Lower lobe of right lung (tissue), 2 donors: Measurements from ENCODE around the gene SCRT2. TPM values are rescaled to one million over a fixed set of nuclear protein-coding genes. Genes with fewer than 3 reads are reported as not detected.
A peak's percentile ranks its signal among the peaks of the same experiment; 100 is the strongest.
"Not testable (repeated sequence)": the region's sequence is repeated elsewhere in the genome, so short reads cannot be mapped to it uniquely, and the experiment has no call there.

Source experiments
- ATAC-seq, 2 donors: fragments of 200-7000 bp; cut with Tn5 transposase; one replicate each; pipeline ENCODE4 v1.9.1; 2020 to 2022; ENCODE audit warnings: mild to moderate bottlenecking in 2 of 2, moderate library complexity in 2 of 2
- DNase-seq: peaks from one replicate; pipeline ENCODE4 v3.0.0-alpha.2; 2020
- H3K27ac ChIP-seq: fragments of 200-600 bp; one replicate; pipeline ENCODE4 v1.8.0; 2022
- H3K27me3 ChIP-seq: fragments of 200-600 bp; one replicate; pipeline ENCODE4 v1.8.0; 2022; ENCODE audit warnings: low read depth
- H3K36me3 ChIP-seq: fragments of 200-600 bp; one replicate; pipeline ENCODE4 v1.8.0; 2022; ENCODE audit warnings: mild to moderate bottlenecking
- H3K4me1 ChIP-seq: fragments of 200-600 bp; one replicate; pipeline ENCODE4 v1.8.0; 2022
- H3K4me3 ChIP-seq: fragments of 200-600 bp; one replicate; pipeline ENCODE4 v1.8.0; 2022; ENCODE audit warnings: mild to moderate bottlenecking
- H3K9me3 ChIP-seq: fragments of 200-600 bp; one replicate; pipeline ENCODE4 v1.8.0; 2022
- CTCF ChIP-seq: fragments of 200-600 bp; IDR thresholded peaks from one replicate; pipeline ENCODE4 v1.8.0; 2022; ENCODE audit warnings: antibody characterized with exemption, mild to moderate bottlenecking
- intact Hi-C: fragments of 100-400 bp; cut with DNase I; formaldehyde crosslinking; loops from one replicate; pipeline ENCODE4 v1.11.0; 2022
- long read RNA-seq: library from polyadenylated mRNA; unstranded; transcript quantifications from one replicate; pipeline ENCODE4 v2.0.0, GENCODE V29; 2021
- total RNA-seq: library from RNA; stranded (reverse); fragmentation: NEBNext Ultra II Directional; extraction: Animal tissue kit (Norgen Biotek cat#: 25700); gene quantifications from one replicate; pipeline ENCODE4 v1.2.1, GENCODE V29; 2021
- donor health status: DM: no; HTN: yes; CAD: no; lungs with severe emphysema.

The SCRT2 gene
- not detected for total RNA-seq
- long read RNA-seq, result 0 reads

DNA sequence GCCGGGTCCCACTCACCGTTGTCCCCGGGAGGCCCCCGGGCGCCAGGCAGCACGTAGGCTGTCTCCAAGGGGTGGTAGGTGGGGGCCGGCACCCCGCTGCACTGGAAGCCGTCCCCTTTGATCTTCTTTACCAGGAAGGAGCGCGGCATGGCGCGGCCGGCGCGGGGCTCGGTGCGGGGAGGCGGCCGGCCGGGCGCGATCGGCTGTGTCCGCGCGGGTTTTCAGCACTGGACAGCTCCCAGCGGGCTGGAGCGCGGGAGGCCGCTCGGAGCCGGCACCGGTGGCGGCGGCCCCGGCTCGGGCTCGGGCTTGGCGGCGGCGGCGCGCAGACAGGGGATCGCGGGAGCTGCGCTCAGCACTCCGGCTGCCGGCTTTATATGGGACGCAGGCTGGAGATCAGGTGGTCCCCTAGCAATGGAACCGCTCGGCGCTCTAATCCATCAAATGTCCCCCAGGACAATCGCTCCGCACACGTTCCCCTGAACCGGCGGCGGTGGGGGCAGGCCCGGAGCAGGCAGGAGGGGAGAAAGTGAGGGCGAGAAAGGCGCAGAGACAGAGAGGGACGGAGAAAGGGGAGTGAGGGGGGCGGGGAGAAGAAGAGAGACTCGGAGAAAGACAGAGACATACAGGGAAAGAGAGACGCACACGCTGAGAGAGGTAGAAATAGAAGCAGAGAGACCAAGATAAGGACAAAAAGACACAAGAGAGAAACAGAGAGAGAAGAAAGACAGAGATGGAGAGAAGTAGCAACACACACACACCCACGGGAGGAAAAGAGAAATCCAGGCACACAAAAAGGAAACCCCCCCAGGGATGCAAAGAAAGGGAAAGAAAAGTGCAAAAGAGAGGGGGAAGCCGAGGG, at the start of gene SCRT2:
SCRT2 (minus strand) TSS at position 350 of the 862 bp plus-strand sequence; CDS start at position 149, 201 bp downstream.
- no peaks in the 10 kb centered on the region for H3K36me3 ChIP-seq
- DNase-seq (peak; percentile 81), ATAC-seq (peak; percentile 94 to 96)
- no peaks in the 10 kb centered on the region for H3K9me3 ChIP-seq
- no peak within 1 kb of the TSS for H3K27ac ChIP-seq
- TF ChIP-seq CTCF, result no peak
- peaks cover 82% of the 10 kb centered on the region for H3K27me3 ChIP-seq
- H3K4me1 ChIP-seq, result peaks cover 18% of the 10 kb centered on the region
- no peak within 1 kb of the TSS for H3K4me3 ChIP-seq
- intact Hi-C loops, result no loop called here

GRCh38 chr20:724797-725196, 49.2 kb upstream of the SCRT2 start:
- Histone ChIP-seq H3K27me3 (peaks cover 72% of the 10 kb centered on the region), H3K4me1 (peaks cover 15% of the 10 kb centered on the region)
- DNase-seq, H3K9me3 ChIP-seq, H3K4me3 ChIP-seq, ATAC-seq, H3K36me3 ChIP-seq, H3K27ac ChIP-seq, intact Hi-C loops: not testable (repeated sequence)

DNA sequence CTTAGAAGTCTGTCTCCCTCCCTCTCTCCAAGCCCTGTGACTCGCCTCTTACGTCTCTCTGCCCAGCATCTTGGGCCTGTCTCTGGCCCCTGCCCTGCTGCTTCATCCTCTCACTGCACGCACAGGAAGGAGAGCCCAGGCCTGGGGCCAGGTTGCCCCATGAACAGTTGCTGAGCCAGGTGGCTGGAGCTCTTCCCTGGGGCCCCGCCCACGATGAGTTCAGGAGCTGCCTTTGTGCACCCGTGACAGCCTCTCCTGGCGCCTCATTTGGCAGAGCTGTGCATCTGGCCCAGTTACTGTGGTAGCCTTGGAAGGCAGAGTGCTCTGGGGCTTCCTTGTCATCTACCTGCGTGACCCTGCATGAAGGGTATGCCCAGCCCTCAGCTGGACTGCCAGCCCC, 48.2 kb upstream of the SCRT2 start:
- DNase-seq, result no peak
- H3K4me1 ChIP-seq, result peaks cover 15% of the 10 kb centered on the region
- intact Hi-C loops, result no loop called here

GRCh38 chr20:722822-723644, 47.4 kb upstream of the SCRT2 start:
- no peak for ATAC-seq
- Histone ChIP-seq H3K4me1 (peaks cover 10% of the 10 kb centered on the region), H3K27ac (no peak overlapping the region), H3K4me3 (no peak overlapping the region), H3K36me3 (no peaks in the 10 kb centered on the region), H3K9me3 (no peaks in the 10 kb centered on the region), H3K27me3 (peaks cover 57% of the 10 kb centered on the region)
- DNase-seq, result no peak
- no peak for TF ChIP-seq CTCF
- intact Hi-C loops, result no loop called here

More for the DNA sequence above, 48.2 kb upstream of the SCRT2 start:
- no peak for ATAC-seq
- Histone ChIP-seq H3K4me3 (no peak overlapping the region), H3K9me3 (no peaks in the 10 kb centered on the region), H3K27me3 (peaks cover 65% of the 10 kb centered on the region), H3K27ac (no peak overlapping the region), H3K36me3 (no peaks in the 10 kb centered on the region)
- TF ChIP-seq CTCF, result no peak

GRCh38 chr20:721876-722275, 46.3 kb upstream of the SCRT2 start:
- DNase-seq (no peak), ATAC-seq (no peak)
- Histone ChIP-seq H3K27ac (no peak overlapping the region), H3K9me3 (no peaks in the 10 kb centered on the region), H3K36me3 (no peaks in the 10 kb centered on the region), H3K4me1 (peaks cover 5% of the 10 kb centered on the region), H3K4me3 (no peak overlapping the region), H3K27me3 (peaks cover 46% of the 10 kb centered on the region)
- TF ChIP-seq CTCF, result no peak
- intact Hi-C loops, result no loop called here
